IPS-18c (cell line): ENCODE results near the gene CCL4.

ENCODE experiments used
- H3K4me3 ChIP-seq: 2 replicates; pipeline ENCODE4 v1.7.0; 2013; ENCODE audit warnings: low read depth, mild to moderate bottlenecking, low read length, moderate library complexity; ENCODE audit not compliant: insufficient read depth
- H3K9me3 ChIP-seq: one replicate; pipeline ENCODE4 v1.6.1; 2013; ENCODE audit warnings: mild to moderate bottlenecking, low read length, moderate library complexity; ENCODE audit not compliant: control insufficient read depth, insufficient read depth

The CCL4 gene

GRCh38 chr17:36128411-36128978 lies 24.9 kb downstream of the CCL4 start:
- Histone ChIP-seq H3K4me3 (no peak overlapping the region), H3K9me3 (peaks cover 12% of the 10 kb centered on the region)

GRCh38 chr17:36129616-36130015 lies 26.0 kb downstream of the CCL4 start:
- Histone ChIP-seq H3K9me3 (peaks cover 12% of the 10 kb centered on the region), H3K4me3 (no peak overlapping the region)

- no peak overlapping the region for H3K4me3 ChIP-seq
- H3K9me3 ChIP-seq: peaks cover 12% of the 10 kb centered on the region
Observed at GRCh38 chr17:36130346-36130745, 26.7 kb downstream of the CCL4 start.

- Histone ChIP-seq H3K4me3 (no peak overlapping the region), H3K9me3 (peaks cover under 1% of the 10 kb centered on the region)
Observed at GRCh38 chr17:36131421-36131820, 27.8 kb downstream of the CCL4 start.

GRCh38 chr17:36131931-36132330 lies 28.3 kb downstream of the CCL4 start:
- Histone ChIP-seq H3K4me3 (no peak overlapping the region), H3K9me3 (no peaks in the 10 kb centered on the region)

- no peaks in the 10 kb centered on the region for H3K9me3 ChIP-seq
- no peak overlapping the region for H3K4me3 ChIP-seq
Observed at GRCh38 chr17:36132421-36132831, 28.8 kb downstream of the CCL4 start.

- H3K9me3 ChIP-seq: no peaks in the 10 kb centered on the region
- no peak overlapping the region for H3K4me3 ChIP-seq
Observed at GRCh38 chr17:36133602-36134236, 30.1 kb downstream of the CCL4 start.

- H3K4me3 ChIP-seq: no peak overlapping the region
- no peaks in the 10 kb centered on the region for H3K9me3 ChIP-seq
Observed at GRCh38 chr17:36135465-36135864, 31.8 kb downstream of the CCL4 start.

GRCh38 chr17:36136036-36136435 lies 32.4 kb downstream of the CCL4 start:
- Histone ChIP-seq H3K4me3 (no peak overlapping the region), H3K9me3 (no peaks in the 10 kb centered on the region)

GRCh38 chr17:36136439-36136838 lies 32.8 kb downstream of the CCL4 start:
- no peaks in the 10 kb centered on the region for H3K9me3 ChIP-seq
- H3K4me3 ChIP-seq: no peak overlapping the region

GRCh38 chr17:36142235-36142634 lies 38.6 kb downstream of the CCL4 start:
- H3K9me3 ChIP-seq: no peaks in the 10 kb centered on the region
- H3K4me3 ChIP-seq: no peak overlapping the region

- Histone ChIP-seq H3K9me3 (no peaks in the 10 kb centered on the region), H3K4me3 (no peak overlapping the region)
Observed at GRCh38 chr17:36142806-36143205, 39.2 kb downstream of the CCL4 start.

- no peak overlapping the region for H3K4me3 ChIP-seq
- H3K9me3 ChIP-seq: no peaks in the 10 kb centered on the region
Observed at GRCh38 chr17:36144014-36144413, 40.4 kb downstream of the CCL4 start.

- Histone ChIP-seq H3K9me3 (no peaks in the 10 kb centered on the region), H3K4me3 (no peak overlapping the region)
Observed at GRCh38 chr17:36144981-36145729, 41.5 kb downstream of the CCL4 start.

- H3K9me3 ChIP-seq: no peaks in the 10 kb centered on the region
- no peak overlapping the region for H3K4me3 ChIP-seq
Observed at GRCh38 chr17:36147601-36148000, 44.0 kb downstream of the CCL4 start.

GRCh38 chr17:36148559-36149295 lies 45.1 kb downstream of the CCL4 start:
- no peak overlapping the region for H3K4me3 ChIP-seq
- H3K9me3 ChIP-seq: no peaks in the 10 kb centered on the region

GRCh38 chr17:36149296-36149820 lies 45.7 kb downstream of the CCL4 start:
- no peak overlapping the region for H3K4me3 ChIP-seq

More at GRCh38 chr17:36149296-36149820, 45.7 kb downstream of the CCL4 start:
- no peaks in the 10 kb centered on the region for H3K9me3 ChIP-seq
